COLO829 (cell line): ENCODE data around the gene ST3GAL4.
"Not testable (repeated sequence)": the region's sequence is repeated elsewhere in the genome, so short reads cannot be mapped to it uniquely, and the experiment has no call there.

Experiments used
- DNase-seq: peaks from one replicate; pipeline ENCODE4 v3.0.0; 2012; ENCODE audit warnings: low spot score

ST3GAL4 gene

DNA sequence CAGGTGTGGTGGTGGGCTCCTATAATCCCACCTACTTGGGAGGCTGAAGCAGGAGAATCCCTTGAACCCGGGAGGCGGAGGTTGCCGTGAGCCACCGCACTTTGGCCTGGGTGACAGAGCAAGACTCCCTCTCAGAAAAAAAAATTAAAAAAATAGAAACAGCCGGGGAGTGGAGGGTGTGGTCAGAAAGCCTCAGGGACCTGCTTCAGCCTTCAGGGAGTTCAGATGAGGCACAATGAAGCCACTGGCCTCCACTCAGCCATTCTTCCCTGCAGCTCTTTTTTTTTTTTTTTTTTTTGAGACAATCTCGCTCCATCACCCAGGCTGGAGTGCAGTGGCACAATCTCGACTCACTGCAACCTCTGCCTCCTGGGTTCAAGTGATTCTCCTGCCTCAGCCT, 8.5 kb upstream of the ST3GAL4 start:
- DNase-seq, result not testable (repeated sequence)

DNA sequence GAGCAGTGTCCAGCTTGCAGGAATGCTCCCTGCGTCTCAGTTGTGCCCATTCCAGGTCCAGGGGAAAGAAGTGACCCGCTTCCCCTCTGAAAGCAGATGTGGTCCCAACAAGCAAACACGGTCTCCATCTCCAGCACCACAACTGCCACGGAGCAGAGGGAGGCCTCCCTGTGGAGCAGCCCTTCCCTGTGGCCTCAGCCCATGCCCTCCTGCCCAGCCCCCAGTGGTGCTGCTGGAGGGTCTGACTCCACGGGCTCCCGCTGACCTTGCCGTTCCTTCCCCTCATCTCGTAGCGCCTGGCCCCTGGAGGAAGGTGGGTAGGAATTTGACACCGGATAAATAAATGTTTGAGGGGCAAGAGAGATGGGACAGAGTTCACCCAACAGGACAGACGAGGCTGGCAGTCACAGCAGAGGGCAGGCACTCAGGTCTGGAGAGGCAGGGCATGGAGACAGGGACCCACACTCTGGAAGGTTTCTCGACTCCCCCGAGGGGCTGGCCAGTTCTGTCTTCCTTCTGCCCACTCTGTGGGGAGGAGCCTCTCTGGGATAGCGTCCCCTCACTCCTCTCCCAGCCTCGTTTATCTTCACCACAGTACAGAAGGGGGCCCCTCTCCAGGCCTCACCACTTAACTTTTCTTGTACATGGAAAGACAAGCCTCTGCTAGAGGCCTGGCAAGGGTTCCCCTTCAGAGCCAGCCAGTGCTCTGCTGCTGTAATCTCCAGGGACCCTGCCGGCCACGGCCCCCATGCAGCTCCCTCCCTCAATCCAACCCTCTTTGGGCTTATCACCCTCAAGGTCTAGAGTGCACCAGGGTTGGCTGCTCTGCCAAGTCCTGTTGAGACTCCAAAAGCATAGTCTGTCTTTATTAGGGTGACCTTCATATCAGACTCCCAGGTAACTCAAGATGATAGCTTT, 7.5 kb upstream of the ST3GAL4 start:
- DNase-seq, result no peak

DNA sequence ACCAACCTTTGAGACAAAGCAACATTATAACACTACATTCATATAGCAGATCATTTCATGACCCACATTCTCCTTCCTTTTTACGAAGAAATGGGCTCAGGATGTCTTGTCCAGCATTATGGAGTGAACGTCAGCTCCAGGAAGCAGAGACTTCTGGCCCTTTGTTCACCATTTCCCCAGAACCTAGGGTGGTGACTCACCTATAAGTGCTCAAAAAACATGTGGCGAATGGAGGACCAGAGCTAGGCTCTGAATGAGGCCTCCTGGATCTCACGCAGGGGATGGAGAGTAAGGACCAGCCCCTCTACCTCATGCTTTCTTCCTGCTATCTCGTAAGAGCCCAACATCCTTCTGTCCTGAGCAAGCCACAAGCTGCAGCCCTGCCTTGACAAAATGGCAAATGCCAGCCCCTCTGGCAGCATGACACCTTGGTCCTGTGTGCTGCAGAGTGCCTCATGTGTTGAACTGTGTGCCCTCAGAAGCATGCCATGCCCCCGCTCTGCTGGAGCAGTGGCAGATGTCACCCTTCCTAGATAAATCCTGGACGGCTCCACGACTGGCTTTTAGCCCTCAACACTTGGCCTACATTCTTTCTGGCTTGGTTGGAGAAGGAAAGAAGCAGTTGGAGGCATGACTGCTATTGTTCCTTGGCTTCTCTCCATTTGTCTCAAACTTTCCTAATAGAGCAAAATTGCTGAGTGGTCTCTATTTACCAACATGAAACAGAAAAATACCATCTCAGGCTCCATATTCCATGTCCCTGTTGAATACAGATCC, 6.5 kb upstream of the ST3GAL4 start:
- DNase-seq, result no peak

DNA sequence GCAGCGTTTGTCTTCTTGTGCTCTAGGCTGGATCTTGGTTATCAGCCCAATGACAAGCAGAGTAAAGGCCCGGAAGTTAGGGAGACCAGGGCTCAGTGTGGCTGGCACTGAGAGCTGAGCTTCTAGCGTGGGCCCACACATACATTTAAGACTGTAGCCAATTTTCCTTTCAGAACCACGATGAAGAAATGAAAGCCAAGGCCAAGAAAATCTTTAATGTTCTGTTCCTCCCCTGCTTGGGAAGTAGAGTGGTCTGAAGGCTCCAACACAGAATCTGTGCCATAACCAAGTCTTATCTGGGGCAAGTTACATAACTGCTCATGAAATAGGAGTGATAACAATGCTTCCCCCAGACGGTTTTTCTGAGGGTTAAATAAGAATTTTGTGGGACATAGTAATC, 4.7 kb upstream of the ST3GAL4 start:
- no peak for DNase-seq

DNA sequence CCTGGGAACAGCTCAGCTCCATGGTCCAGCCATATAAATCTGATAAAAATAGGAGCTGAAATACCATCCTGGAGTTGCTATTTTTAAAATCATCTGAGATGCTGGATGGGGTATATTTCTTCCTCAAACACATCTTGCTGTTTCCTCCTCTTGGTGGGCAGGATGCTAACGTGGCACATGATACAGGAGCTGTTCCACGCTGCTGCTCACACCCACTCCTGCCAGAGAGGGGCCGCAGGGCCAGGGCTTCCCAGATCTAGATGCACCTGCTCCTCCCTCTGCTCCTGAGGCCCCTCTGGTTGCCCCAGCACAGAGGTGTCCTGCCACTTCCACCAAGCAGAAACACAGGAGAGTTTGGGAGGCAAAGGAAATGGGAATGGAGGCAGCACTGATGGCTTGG, 3.3 kb upstream of the ST3GAL4 start:
- no peak for DNase-seq

DNA sequence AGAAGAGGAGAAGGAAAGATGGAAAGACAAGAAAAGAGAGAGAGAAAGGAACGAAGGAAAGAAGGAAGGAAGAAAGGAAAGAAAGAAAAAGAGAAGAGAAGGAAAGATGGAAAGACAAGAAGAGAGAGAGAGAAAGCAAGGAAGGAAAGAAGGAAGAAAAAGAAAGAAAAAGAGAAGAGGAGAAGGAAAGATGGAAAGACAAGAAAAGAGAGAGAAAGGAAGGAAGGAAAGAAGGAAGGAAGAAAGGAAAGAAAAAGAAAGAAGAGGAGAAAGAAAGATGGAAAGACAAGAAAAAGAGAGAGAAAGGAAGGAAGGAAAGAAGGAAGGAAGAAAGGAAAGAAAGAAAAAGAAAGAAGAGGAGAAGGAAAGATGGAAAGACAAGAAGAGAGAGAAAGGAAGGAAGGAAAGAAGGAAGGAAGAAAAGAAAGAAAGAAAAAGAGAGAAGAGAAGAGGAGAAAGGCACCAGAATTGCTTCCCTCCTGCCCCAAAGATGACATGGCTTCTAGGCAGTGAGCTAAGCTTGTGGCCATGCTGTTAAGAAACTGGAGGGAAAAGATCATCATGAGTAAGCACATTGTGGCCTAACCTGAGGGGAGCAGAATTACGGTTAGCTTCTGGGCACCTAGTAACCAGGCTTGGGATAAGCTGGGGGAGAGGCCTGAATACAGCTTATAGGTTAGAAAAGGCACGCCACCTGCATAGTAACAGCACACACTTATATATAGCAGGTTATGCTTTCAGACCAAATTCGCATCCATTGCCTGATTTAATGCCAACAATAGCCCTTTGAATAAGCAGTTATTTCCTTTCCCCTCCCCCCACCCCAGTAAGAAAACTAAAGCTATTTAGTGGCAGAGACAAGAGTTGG, 2.3 kb upstream of the ST3GAL4 start:
- no peak for DNase-seq

DNA sequence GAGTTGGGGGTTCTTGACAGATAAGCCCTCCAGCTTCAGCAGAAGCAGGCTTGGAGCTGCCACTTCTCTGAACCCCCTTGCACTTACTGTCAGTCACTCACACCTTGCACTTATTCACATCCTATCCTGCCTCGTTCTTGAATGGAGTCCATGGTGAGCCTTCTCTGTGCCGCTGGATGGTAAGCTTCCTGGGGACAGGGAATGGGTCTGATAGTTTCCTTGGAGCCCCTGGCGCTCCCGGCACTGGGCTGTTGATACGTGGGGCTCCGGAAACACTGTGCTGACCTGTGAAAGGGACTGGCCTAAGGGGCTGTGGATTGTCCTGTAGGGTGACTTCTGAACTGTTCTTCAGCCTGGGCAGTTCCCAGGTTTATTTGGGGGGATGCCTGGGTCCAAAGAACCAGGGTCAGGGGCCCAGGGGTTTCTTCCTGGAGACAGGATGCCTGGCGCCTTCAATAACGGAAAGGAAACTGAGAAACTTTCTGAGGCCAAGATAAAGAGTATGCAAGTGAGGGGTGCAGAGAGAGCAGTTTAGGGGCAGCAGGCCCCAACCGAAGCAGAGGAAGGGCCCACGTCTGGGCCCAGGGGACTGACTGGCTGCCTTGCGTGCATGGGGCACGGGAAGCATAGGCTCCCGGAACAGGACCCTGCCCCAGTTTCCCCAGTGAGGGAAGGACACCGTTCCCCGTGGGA, 709 bp upstream of the ST3GAL4 start:
- DNase-seq, result no peak

DNA sequence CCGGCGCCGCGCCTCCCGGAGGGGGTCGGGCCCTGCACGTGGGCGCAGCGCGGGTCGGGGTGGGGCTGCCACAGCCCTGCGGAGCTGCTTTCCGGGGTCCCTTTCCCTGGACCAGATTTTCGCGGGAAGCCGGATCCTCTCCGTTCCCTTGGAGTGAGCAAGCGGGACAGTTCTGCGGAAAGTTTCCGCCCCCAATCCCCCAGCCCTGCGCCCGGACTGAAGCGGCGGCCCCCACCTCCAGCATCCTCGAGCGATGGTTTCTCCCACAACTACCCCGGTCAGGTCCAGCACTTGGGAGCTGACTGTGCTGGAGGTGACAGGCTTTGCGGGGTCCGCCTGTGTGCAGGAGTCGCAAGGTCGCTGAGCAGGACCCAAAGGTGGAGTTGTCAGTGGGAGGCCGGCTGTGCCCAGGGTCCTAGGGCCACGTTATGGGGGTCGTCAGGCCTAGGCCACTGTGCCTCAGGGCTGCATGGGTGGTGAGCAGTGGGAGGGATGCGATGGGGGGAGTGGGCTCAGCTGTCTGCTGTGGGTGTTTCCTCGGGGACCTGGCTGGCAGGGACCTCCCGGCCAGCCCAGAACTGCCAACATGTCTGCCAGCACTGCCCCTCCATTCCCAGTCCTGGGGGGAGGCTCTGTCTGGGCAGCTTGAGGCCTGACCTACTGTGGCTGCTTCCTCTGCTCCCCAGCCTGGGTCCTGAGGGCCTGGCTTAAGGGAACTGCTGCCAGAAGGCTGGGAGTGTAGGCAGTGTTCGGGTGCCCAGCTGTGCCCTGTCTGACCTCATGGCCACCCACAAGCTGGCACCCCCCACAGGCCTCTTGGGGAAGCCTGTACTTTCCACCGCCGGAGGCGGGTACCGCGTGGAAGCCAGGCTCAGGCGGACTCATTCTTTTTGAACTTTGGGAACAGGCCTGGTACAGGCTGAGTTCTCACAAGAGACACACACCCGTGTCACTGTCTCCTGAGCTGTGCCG, 726 bp downstream of the ST3GAL4 start:
- no peak for DNase-seq

DNA sequence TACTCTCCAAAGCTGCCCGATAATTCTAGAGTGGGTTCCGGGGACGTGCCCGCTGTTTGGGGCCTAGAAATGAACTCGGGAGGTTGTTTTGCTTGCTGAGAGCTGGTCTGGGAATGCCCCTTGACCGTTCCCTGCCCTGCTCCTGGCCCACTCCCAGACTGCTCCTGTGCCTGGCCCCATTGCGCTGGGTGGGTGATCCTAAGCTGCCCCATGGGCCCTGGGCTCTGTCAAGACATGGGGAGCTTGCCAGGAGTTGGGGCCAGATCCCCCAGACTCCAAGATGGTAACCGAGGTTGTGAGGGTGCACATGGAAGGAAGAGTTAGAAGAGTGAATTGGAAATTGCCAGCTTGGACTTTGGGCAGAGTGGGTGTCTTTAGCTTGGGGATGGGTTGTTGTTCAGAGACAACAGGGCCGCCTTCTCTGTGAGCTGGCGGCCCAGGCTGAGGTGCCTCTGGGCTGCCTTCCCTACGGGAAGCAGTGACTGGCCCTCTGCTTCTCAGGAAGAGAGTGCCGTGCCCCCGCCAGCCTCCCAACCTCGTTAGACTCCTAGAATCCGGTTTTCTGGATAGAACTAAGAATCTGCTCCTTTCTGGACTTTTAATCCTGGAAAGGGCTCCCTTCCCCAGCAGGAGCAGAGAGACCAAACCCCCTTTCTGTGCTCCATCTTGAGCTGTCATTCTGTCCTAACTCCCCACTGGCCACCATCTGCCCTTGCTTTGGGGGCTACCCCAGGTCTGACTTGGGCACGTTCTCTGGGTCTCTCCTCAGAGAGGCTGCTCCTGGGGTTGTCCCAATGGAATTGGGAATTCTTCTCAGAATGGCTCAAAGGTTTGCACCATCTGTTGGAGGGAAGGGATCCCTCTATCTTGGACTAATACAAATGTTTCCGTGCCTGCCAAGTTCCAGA, 1.8 kb downstream of the ST3GAL4 start:
- DNase-seq, result no peak

DNA sequence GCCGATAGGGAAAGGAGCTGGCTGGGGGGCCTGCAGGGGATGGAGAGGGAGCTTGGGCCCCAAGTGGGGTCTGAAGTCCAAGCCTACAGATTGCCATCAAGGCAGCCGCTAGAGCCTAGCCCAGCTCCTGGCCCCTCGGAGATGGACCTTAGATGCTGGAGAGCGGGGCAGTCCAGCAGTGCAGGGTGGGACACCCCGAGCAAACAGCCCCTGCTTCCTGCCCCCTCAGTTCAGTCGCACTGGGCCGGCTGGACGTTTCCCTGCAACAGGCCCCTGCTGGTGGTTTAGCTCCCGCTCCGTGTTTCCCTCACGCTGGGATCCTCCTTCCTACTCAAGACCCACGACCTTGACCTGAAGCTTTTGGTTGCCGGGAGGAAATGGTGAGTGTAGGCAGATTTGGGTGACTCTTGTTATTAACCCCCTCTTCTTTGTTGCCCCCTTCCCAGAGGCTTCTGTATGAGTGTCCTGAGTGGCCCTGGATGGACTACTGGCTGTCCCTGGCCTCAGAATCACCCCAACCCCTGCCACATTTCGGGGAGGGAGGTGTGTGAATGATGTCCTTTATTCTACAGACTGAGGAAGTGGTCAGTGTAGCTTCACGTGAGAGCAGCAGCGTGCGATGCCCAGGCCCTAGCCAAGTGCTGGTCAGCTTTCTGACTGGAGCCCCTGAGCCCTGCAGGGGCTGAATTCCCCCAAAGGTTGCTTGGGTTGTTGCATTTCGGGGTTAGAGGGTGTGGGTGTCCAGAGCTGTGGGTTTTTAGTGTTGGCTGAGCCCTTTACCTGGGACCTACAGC, 2.7 kb downstream of the ST3GAL4 start:
- peak; percentile 77 for DNase-seq

DNA sequence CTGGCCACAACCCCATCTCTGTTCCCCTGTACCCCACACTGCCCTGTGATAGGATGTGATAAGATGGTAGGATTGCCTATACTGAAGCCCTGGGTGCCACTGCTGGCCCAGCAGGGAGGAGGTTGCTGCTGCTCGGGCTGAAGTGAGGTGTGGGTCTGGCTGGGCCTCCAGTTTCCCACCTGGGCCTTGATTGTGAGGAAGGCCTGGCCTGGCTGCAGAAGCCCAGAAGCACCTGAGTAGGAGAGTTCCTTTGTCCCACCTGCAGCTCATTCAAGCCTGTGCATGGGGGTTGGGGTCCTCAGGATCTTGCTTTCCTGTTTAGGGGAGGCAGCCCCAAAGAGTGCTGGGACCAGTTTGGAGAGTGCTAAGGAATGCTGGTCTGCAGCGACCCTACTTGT, 3.3 kb downstream of the ST3GAL4 start:
- DNase-seq, result no peak

DNA sequence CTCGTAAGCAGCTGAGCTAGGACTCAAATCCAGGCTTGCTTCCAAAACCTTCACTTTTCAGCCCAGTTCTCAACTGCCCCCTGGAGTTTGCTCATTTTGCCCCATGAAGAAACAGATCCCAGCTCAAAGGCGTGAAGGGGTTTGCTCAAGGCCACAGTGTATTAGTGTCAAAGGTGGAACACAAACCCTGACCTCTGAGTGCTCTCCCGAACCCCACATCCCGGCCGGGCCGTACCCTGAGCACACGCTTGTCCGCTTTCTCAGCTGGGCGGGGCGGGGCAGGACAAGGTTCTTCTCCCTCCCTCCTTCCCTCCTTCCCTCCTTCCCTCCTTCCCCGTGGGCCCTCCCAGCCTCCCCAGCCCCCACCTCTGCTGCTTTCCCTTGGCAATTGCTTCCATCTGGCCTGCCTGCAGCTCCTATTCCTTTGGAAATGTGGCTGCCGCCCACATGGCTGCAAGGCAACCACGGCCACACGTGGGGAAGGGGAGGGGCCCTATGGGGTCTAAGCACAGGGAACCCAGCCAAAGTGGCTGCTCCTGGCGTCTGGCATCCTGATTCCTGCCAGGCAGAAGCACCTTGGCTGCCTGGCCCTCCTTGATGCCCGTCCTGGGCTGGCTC, 4.1 kb downstream of the ST3GAL4 start:
- peak; percentile 82 for DNase-seq

DNA sequence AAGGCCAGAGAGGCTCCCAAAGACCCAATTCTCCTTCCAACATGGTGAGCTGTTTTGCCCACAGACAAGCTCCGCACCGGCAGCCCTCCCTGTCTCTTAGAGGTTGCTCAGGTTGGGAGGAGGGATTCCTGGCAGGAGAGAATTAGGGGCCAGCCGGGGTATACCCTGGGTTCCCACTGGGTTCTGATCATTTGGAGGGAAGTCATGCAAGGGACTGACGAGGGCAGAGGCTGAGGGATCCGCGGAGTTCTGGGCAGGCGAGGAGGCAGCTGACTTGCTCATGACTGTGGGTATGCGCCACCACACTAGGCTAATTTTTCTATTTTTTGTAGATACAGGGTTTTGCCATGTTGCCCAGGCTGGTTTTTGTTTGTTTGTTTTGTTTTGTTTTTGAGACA, 4.6 kb downstream of the ST3GAL4 start:
- DNase-seq, result no peak

DNA sequence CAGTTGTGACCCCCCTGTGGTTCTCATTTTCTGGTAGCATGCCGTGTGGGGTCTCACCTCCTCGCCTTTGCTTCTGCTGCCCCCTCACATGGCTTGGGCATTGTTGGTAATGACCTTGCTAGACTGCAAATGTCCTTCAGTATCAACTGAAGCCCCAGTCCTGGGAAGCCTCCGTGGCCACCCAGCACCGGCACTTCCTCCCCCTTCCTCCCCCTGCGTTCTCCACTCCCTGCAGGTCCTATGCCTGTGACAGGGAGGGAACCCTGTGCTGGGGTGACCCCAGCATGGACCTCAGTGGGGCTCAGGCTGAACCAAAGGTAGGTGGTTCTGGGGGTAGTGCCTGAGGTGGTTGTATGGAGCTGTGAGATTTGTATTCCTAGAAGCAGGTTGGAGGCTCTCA, 5.9 kb downstream of the ST3GAL4 start:
- no peak for DNase-seq

DNA sequence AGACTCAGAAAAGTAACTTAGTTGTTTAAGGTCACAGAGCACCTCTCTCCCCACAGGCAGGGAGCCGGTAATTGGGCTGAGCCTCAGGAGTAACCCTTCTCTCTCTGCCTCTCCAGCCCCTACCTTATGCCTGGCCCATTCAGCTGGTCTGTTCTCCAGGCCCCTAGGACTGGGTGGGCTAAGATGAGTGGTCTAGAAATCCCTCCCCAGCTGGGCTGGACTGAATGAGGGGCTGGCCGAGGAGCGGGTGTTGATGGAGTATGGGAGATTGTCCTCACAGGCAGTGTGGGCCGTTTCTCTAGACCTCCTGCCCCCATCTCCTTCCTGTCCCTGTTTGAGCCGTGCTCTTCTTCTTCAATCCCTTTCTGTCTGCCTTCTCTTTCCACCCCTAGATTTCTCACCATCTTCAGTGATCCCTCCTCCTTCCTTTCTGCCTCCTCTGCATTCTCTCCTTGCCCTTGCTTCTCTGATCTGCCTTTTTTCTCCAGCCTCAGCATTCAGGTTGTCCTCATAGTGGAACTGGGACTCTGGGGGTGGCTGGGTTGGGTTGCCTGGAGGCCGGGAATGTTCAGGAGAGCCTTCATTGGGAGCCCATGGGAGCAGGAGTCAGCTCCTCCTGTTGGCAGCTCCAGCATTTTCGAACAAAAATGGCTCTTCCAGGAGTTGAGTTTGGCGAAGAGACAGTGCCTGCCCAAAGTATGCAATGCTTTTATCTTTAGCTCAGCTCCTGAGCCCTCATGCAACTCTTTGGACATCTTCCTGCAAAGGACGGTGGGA, 7.6 kb downstream of the ST3GAL4 start:
- DNase-seq, result no peak

DNA sequence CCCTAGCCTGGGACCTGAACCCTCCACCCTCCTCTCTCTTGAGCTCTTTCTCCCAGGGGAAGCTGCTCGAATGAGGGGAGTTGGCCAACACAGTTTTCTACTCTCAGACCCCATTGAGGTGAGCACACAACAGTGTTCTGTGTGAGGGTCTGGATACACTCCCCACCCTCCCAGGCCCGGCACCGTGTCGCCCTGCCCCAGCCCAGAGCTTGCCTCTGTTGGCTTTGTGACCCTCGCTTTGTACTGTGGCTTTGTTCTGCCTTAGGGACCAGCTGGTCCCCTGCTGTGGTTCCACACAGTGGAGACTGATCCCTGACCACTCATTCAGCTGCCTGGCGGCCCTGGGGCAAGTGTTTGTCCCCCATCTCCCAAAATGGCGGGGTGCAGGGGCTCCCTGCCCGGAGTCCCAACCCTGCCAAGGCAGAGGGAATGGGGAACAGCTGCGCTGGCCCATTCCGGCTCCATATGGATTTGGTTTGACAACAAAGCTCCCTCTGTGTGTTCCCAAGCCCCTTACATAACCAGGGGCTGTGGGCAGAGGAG, 8.3 kb downstream of the ST3GAL4 start:
- DNase-seq, result no peak

DNA sequence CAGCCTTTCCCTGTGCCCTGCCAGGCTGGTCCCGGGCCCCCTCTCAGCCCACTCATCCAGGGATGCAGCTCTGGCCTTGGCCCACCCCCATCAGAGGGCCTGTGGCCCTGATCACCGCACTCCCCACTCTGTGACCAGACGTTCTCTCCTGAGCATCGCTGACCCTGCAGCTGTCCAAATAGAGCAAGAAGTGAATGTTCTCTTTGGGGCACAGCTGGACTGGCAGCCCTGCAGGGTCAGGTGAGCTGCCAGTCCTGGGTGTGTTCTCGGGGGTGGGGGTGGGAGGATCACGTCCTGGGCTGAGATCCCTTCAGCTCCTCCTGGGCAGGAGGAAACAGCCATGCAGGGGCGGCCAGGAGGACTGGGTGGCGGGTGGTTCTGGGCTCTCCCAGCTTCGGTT, 9.2 kb downstream of the ST3GAL4 start:
- DNase-seq, result not testable (repeated sequence)
